Vagina (tissue), 2 donors: ENCODE data around the gene AP1B1.

Experiments used
- CTCF ChIP-seq, 3 experiments: fragments of 450-650 bp in 2 of 3; fragments of 200-600 bp in 1 of 3; sonication (generic) in 1 of 3; IDR thresholded peaks; one replicate each; pipeline ENCODE4 v1.5.1; 2017 to 2019; ENCODE audit warnings: antibody characterized with exemption in 3 of 3, mild to moderate bottlenecking in 2 of 3, moderate library complexity in 2 of 3
- POLR2A ChIP-seq, 2 donors: fragments of 450-650 bp; IDR thresholded peaks; one replicate each; pipeline ENCODE4 v1.6.1; 2017; ENCODE audit warnings: antibody characterized with exemption in 2 of 2, mild to moderate bottlenecking in 2 of 2, moderate library complexity in 2 of 2
- POLR2AphosphoS5 ChIP-seq, 2 donors: sonication (generic); formaldehyde crosslinking; IDR thresholded peaks; one replicate each; pipeline ENCODE4 v1.9.0; 2017; ENCODE audit warnings: antibody characterized with exemption in 2 of 2, mild to moderate bottlenecking in 2 of 2, low read depth in 1 of 2; ENCODE audit not compliant: insufficient read depth in 1 of 2

GRCh38 chr22:29351042-29351441, 37.3 kb downstream of the AP1B1 start:
- TF ChIP-seq POLR2A (IDR thresholded peaks at IDR 0.05) = no peak
- no peak for TF ChIP-seq CTCF (IDR thresholded peaks at IDR 0.05)
- no peak for TF ChIP-seq POLR2AphosphoS5 (IDR thresholded peaks at IDR 0.05; ENCODE audit: insufficient read depth in 1 of 2, low read depth in 1 of 2)
